Panc1 (cell line): ENCODE results near the gene SH3D21.

ENCODE experiments used
- POLR2AphosphoS5 ChIP-seq: IDR thresholded peaks from 2 replicates; pipeline ENCODE4 v1.6.1; 2012; ENCODE audit warnings: mild to moderate bottlenecking, low read depth, low read length, moderate library complexity
- TF ChIP-seq, protein P1 (sequence below): fragments of 450-650 bp; IDR thresholded peaks from 2 replicates; pipeline ENCODE4 v1.5.1; 2017; ENCODE audit warnings: mild to moderate bottlenecking

DNA sequence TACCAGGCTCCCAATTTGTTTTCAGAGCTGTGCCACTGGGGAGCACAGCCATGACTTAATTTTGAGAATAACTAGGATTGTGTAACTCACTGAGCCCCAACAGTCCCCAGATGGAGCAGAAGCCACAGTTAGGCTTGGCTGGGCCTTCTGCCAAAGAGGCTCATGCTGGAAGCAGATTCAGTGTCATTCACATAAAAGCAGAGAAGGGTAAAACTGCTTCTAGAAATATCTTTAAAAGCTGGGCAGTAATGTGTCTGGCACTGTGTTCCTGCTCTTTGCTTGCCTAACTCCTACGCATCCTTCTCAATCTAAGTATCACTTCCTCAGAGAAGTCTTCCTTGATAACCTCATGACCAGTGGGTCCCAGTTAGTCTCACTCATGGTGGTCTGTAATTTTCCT lies 59.2 kb downstream of the SH3D21 start:
- TF ChIP-seq, protein P1, sequence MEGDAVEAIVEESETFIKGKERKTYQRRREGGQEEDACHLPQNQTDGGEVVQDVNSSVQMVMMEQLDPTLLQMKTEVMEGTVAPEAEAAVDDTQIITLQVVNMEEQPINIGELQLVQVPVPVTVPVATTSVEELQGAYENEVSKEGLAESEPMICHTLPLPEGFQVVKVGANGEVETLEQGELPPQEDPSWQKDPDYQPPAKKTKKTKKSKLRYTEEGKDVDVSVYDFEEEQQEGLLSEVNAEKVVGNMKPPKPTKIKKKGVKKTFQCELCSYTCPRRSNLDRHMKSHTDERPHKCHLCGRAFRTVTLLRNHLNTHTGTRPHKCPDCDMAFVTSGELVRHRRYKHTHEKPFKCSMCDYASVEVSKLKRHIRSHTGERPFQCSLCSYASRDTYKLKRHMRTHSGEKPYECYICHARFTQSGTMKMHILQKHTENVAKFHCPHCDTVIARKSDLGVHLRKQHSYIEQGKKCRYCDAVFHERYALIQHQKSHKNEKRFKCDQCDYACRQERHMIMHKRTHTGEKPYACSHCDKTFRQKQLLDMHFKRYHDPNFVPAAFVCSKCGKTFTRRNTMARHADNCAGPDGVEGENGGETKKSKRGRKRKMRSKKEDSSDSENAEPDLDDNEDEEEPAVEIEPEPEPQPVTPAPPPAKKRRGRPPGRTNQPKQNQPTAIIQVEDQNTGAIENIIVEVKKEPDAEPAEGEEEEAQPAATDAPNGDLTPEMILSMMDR, result no peak
- no peak for TF ChIP-seq POLR2AphosphoS5
